Measurements from ENCODE around the gene GLS.
"Not testable (repeated sequence)": the region's sequence is repeated elsewhere in the genome, so short reads cannot be mapped to it uniquely, and the experiment has no call there.

The GLS gene

DNA sequence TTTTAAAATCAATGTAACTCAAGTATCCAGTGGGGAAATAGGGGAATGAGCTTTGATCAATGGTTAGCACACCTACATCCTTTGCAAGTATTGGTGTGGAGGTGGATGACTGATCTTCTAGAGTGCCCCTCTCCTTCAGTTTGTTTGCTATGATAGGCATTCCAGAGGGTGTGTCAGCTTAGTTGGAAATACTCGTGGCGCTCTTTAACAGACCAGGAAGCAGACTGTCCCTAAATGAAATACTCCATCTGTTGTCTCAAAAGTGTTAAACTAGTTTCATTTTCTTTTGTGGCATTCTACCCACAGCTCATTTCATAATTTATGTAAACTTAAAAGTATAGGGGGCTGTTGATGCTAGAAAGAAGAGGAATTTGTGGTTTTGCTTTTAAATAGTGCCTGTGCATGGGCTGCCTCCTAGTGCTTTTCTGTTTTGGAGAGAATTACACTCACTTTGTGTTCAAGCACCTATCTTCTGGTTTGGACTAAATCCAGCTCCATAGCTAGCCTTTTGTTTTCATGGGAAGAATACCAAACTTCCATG, 67.2 kb downstream of the GLS start:
- TF ChIP-seq ZFX (IDR thresholded peaks at IDR 0.05; ENCODE audit: borderline replicate concordance) = no peak
- no peak for TF ChIP-seq CTCF (IDR thresholded peaks at IDR 0.05)
- H3K27ac ChIP-seq = no peak overlapping the region

DNA sequence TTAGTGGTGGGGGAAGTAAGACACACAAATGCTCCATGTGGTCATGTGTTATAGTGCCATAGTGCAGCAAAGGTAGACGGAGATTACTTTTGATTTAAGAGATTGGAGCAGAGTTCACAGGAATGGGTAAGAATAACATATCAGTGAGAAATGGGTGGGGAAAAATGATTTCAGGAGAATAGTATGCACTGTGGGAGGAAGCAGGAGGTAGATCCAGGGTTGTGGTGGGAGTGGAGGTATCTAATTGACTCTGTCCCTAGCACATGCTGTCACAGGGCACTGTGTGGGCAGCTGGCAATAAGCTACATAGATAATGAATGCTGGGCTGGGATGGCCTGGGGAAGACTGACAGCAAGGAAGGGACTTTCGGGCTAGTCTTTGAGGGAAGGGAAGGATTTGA, 68.0 kb downstream of the GLS start:
- TF ChIP-seq ZFX (IDR thresholded peaks at IDR 0.05; ENCODE audit: borderline replicate concordance) (no peak), CTCF (IDR thresholded peaks at IDR 0.05) (no peak)
- H3K27ac ChIP-seq = no peak overlapping the region

GRCh38 chr2:190950566-190950991, 70.0 kb downstream of the GLS start:
- no peak for TF ChIP-seq CTCF (IDR thresholded peaks at IDR 0.05)
- no peak for TF ChIP-seq ZFX (IDR thresholded peaks at IDR 0.05; ENCODE audit: borderline replicate concordance)
- no peak overlapping the region for H3K27ac ChIP-seq

DNA sequence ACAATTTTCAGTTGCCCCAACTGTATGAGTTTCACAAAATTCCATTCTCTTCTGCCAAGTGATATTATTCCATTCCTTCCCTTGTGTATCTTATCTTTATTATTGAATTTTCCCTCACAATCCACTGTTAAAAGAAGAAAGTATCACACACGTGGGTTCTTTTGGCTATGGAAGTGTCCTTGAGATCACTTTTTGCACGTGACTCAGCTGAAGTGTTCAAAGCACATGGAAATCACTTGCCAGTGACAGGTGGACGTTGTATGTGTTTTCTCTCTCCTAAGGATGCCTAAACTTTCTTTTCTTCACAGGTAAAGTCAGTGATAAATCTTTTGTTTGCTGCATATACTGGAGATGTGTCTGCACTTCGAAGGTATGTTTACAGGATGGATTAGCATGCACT, 72.6 kb downstream of the GLS start:
- H3K27ac ChIP-seq = no peak overlapping the region
- TF ChIP-seq ZFX (IDR thresholded peaks at IDR 0.05; ENCODE audit: borderline replicate concordance) (no peak), CTCF (IDR thresholded peaks at IDR 0.05) (no peak)

DNA sequence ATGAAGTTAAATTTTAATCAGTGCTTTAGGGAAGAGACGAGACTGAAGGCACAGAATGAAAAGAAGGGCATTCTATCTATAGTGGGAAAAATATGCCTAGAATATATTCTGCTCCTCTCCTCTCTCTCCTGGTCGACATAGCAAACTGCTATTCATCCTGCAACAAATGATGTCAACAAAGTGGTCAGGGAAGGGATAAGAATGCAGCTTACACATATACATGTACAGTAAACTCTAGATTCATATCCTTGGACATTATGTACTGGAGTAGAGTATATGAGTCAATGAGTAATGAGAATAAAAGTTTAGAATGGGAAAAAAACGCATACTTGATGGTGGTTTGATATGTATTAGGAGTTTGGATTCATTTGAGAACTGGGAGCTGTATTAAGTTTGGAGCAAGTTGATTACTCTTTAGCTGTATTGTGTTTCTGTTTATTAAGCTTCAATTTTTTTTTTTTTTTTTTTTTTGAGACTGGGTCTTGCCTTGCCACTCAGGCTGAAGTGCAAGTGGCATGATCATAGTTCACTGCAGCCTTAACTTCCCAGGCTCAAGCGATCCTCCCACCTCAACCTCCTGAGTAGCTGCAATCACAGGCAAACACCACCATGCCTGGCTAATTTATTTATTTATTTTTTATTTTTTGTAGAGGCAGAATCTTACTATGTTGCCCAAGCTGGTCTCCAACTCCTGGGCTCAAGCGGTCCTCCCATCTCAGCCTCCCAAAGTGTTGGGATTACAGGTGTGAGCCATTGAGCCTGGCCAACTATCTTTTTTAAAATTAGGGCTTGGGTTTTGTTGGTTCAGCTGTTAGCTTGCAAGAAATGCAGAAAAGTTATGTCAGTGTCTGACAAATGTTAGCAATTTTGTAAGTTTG, 79.5 kb downstream of the GLS start:
- H3K27ac ChIP-seq = no peak overlapping the region
- no peak for TF ChIP-seq CTCF (IDR thresholded peaks at IDR 0.05)
- no peak for TF ChIP-seq ZFX (IDR thresholded peaks at IDR 0.05; ENCODE audit: borderline replicate concordance)

- H3K27ac ChIP-seq = not testable (repeated sequence)
These were observed 80.5 kb downstream of the GLS start for GRCh38 chr2:190961117-190961516.

DNA sequence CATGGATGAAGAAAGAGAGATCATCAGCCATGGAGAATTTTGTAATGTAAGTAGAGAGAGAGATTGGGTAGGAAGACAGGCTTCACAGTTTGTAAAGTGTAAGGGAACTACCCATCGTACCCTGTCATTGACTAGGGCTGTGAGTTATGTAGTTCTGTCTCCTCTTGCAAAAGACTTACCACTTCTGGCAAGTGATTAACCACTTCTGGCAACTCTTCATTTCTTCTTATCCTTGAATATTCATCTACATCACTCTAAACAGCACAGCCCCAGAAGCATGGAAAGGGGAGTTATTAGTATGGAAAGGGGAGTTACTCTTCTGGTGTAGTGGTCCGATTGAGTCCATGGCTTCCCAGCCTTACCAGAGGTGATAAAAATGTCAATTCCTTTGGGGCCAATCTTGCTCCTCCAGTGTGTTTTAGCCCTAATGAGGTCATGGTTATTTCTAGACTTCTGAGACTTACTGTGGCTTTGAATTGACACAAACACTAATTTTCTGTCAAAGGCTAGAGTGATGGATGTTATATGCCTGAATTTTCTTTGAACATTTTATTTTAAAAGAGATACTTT, 81.4 kb downstream of the GLS start:
- TF ChIP-seq CTCF (IDR thresholded peaks at IDR 0.05) = no peak
- no peak for TF ChIP-seq ZFX (IDR thresholded peaks at IDR 0.05; ENCODE audit: borderline replicate concordance)
- H3K27ac ChIP-seq = no peak overlapping the region

All from 22Rv1 (cell line).